G401.6 (cell line): Measurements from ENCODE around the gene HAS3.

Experiments
- FAIRE-seq: peaks from 2 replicates; lab custom pipeline; 2012; peaks lifted over from hg19 to GRCh38; lab: Jason Lieb, UNC

The HAS3 gene

DNA sequence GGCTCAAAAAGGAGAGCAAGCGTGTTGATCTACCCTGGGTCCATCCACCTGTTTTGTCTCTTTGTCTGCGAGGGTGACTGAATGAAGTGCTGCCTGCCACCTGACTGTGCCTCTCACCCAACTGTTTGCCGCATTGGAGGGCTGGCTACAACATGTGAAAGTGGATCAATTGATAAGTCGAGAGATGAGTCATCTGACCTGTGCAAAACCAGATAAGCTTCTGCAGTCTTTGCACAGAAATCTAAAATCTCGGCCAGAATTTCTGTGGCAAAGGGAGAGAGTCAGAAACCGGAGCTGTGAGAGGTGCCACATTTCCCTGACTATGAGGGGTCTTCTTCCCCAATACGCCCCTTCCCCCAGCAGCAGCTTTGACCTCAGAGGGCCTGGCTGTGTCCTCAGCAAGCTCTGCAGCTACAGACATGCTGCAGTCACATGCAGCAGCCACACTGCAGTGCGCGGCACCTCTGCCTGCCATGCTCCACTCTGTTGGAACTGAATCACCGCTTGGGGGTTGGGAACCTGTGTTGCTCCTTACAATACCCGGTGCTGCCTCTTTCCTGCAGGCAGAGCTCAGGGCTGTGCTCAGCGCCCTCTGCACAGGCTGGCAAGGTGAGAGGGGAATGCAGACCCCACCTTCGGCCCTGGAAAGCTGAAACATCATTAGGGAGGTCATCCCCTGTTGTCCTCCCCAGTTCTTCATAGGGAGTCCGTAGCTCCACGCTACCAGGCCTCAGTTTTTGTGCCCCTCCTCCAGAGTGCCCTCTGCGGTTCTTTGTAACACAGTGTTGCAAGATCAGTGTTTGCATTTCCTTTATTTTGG lies 16.2 kb upstream of the HAS3 start:
- FAIRE-seq = no peak

DNA sequence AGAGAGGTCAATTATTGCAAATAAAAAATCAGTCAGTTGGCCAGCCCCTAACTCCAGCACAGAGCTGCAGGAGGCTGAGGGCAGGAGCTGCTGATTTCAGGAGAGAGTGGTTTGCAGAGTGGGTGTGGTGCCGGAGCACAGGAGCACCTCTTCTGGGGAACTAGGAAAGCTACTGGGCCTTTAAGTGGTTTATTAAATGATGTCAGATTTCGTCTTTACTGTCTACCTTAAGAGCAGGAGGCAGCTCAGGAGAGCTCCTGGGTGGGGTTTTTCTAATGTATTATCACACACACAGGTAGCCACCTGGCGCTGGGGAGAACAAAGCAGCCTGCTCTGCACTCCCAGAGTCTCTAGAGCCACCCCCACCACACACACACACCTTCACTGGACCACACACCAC lies 11.5 kb upstream of the HAS3 start:
- no peak for FAIRE-seq

DNA sequence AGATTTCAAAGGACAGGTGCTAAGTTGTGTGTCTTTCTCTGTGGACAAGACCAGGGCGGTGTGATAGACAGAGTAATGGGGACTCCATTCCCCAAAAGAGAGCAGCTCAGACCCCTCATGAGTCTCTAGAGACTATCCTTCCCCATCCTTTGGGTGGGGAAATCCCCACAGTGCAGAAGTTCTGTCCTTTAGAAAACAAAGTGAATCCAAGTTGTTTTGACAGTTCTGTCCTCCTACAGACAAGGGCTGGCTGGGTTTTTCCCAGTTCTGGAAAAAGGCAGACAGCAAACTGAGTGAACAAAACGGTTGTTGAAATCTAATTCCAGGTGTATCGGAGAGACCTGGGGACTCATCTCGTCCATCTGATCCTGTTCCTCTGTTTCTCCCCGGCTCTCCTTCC lies 11.0 kb upstream of the HAS3 start:
- no peak for FAIRE-seq

DNA sequence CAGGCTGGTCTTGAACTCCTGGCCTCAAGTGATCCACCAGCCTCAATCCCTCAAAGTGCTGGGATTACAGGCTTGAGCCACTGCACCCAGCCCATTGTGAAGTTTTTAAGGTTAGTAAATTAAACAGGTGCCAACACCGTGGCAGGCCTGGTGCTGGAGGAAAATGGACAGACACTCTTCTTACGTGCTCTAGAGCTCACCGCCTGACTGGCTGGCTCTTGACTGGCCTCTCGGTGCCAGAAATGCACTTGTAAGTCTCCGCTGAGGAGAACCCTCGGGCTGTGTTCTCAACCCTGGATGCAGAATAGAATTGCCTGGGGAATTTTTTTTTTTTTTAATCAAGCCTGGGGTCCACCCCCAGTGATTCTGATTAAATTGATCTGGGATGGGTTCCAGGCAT lies 10.3 kb upstream of the HAS3 start:
- FAIRE-seq = no peak

DNA sequence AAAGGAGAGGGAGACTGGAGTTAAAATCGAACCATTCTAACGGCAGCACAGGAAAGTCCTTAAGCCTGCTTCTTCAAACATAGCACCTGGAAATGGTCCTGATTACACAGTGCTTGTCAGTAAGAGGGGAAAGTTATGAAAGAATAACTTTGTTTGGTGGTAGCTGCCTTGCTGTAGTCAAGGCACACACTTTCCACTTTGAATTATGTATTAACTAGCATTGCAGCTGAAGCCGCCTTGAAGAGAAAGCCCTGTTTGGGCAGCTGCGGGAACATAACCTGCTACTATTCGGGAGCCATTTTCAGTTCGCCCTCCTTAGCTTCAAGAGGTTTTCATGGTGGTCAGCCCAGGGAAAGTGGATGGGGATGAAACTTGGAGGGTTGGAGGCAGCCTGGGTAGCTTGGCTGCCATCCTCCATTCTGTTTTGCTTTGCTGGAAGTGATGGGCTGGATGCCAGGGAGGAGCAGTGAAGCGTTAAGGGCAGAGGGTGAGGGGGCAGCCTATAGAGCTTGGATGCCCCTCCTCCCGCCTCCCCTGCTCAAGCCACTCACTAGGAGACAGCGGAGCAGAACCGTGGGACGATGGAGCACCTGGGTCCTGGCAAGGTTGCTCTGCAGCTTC lies 5.3 kb upstream of the HAS3 start:
- FAIRE-seq = no peak

DNA sequence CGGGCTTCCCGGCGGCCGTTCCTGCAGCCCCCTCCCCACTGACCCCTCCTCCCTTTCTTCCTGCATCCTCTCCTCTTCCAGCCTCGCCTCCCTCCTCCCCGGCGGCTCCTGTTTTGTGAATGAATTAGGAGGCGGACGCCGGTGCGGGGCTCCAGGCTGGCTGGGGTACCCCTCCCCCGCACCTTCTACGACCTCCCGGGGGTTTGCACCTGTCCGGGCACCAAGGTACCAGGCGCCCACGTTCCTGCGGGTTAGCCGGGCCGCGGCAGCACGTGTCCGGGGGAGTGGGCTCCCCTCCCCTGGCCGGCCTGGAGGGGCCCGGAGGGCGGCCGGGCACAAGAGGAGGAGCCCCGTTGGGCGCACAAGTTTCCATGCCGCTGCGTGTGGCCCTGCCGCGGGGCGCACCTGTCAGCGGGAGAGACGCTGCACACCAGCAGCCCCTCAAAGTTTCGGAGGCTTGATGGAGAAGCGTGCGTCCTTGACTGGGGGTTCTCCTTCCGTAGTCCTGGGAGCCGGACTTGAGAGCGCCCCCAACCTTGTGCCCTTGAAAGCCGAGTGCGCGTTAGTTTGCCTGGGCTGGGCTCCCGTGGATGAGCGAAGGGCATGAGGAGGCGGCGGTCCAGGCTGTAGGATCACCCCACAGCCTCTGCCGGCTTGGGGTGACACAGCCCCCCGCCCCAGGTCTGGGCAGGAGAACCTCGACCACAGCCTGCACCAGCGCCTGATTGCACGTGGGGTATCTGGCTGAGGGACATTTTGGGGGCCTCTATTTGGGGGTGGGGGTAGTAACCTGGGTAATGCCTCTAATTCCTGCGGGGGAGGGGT lies 1.2 kb downstream of the HAS3 start:
- no peak for FAIRE-seq

DNA sequence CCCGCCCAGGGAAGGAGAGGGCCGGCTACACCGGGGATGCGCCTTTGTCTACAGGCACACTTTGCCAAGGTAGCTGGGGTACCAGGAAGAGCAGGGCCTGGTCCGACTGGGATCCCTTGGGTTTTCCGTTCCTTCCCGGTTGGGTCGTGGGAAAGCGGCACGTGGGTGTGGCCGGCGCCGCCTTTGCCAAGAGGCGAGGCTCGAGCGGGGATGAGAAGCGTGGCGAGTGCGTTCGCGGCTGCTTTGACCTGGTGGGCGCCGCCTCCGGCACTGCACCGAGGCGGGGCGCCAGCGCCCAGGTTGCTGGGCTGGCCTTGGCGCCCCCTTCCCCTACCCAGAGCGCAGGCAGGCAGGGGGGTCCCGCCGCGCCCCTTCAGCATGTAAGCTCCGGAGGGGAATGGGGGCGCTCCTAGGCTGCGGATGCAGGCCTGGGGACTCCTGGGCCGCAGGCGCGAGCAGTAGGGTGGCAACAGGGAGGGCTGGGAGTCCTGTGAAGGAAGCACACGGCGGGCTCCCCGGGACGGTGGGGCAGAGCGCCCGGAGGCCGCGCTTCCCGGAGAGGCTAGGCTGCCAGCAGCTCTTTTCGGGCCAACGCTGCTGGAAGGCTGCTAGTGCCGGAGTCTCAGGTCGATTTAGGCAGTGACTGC lies 2.0 kb downstream of the HAS3 start:
- FAIRE-seq = no peak

DNA sequence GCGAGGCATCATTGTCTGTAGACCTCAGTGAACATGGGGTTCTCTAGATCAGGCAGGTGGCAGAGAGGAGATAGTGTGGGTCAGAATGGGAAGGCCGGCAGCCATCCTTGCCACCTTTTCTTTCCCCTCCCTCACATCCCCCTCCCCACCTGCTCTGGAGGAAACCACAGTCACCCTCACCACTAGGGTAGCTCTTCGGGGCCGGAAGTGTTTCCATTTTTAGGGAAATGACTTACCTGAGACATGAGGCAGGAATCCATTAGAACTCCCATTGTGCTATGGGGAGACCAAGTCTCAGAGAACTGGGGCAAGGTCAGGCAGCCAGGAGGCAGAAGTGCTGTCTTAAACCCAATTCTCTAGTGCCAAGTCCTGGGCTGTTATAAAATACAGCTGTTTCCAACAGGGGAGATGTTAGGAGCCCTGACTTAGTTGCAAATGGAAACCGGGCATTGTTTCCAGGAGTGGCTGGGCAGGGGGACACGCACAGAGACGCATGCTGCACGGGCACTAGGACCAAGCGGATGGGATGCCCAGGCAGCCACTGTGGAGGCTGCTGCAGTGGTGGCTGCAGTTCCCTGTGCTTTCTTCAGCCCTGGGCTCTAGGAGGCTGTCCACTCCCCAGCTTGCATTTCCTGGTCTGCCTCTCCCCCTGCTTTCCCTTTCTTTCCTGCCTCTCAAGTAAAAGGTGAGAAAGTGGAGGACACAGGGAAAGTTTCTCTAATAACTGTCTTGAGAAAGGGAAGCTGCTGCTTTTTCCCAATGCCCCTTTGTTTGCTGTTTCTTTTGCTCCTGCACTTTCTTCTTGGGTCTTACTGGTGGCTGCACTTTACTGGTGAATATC lies 2.8 kb downstream of the HAS3 start:
- FAIRE-seq = no peak

DNA sequence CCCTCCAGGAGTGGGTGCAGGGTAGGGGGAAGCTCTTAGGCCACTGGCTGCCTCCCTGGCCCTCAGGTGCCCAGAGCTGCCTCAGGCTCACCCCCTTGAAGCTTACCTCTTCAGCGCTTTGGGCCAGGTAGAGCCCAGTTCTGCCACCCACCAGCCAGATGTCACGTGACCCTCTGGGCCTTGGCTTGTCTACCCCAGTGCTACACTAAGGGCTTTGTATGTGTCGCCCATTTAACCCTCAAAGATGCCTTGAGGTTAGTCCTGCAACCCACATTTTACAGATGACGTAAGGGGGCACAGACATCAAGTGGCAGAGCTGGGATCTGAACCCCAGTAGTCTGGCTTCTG lies 3.4 kb downstream of the HAS3 start:
- FAIRE-seq = no peak

DNA sequence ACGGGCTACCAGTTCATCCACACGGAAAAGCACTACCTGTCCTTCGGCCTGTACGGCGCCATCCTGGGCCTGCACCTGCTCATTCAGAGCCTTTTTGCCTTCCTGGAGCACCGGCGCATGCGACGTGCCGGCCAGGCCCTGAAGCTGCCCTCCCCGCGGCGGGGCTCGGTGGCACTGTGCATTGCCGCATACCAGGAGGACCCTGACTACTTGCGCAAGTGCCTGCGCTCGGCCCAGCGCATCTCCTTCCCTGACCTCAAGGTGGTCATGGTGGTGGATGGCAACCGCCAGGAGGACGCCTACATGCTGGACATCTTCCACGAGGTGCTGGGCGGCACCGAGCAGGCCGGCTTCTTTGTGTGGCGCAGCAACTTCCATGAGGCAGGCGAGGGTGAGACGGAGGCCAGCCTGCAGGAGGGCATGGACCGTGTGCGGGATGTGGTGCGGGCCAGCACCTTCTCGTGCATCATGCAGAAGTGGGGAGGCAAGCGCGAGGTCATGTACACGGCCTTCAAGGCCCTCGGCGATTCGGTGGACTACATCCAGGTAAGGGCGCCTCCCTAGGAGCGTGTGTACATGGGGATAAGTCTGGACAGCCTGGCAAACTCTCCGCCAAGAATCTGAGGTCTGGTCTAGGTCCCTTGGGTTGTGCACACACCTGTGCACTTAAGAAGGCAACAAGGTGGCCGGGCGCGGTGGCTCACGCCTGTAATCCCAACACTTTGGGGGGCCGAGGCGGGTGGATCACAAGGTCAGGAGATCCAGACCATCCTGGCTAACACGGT lies 4.2 kb downstream of the HAS3 start:
- FAIRE-seq = no peak

DNA sequence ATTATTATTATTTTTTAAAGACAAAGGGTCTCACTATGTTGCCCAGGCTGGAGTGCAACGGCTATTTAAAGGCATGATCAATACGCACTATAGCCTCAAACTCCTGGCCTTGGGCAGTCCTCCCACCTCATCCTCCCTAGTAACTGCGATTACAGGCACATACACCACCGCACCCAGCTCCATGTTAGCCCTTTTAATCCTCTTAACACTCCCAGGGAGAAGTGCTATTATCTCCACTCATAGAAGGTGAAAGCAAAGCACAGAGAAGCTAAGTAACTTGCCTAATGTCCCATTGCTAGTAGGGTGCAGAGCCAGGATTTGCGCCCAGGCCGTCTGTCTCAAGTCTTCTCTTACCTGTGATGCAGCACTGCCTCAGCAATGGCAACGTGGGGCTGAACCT lies 5.0 kb downstream of the HAS3 start:
- FAIRE-seq = no peak

DNA sequence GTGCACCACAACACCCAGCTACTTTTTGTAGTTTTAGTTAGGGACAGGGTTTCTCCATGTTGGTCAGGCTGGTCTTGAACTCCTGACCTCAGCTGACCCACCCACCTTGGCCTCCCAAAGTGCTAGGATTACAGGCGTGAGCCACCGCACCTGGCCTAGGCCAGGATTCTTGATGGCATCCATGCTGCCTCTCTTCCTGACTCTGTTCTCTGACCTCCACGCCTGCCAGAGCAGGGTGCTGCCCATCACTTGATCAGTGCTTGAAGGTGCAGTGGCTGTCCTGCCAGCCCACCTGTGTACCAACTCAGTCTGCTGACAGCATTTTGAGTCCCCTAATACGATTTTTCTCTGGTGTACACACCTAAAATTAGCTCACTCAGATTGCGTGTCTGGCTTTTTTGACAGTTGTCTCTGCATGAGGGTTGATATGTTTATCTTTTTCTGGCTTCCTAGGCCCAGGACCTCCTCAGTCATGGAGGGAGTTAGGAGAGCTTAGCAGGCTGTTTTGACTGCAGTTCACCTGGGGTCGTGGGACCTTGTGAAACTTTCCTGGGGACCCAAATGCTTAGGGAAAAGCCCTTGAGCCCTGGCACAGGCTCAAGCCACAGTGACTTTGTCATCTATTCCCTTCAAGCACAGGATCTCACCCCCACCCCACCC lies 5.9 kb downstream of the HAS3 start:
- no peak for FAIRE-seq

DNA sequence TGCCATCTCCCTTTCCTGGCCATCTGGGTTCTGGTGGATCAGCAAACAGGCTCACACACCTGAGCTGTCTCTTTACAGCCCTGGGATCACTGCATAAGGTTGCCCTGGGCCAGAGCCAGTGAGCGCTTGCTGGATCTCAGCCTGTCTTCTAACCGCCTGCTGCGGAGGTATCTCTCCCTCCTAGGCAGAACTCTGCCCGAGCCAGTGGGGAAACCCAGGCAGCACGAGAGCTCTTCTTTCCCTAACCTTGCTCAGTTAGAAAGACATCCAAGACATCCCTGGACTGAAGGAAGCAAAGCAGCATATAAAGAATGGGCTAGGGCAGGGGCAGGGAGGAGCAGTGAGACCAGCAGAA lies 6.4 kb downstream of the HAS3 start:
- FAIRE-seq = no peak

DNA sequence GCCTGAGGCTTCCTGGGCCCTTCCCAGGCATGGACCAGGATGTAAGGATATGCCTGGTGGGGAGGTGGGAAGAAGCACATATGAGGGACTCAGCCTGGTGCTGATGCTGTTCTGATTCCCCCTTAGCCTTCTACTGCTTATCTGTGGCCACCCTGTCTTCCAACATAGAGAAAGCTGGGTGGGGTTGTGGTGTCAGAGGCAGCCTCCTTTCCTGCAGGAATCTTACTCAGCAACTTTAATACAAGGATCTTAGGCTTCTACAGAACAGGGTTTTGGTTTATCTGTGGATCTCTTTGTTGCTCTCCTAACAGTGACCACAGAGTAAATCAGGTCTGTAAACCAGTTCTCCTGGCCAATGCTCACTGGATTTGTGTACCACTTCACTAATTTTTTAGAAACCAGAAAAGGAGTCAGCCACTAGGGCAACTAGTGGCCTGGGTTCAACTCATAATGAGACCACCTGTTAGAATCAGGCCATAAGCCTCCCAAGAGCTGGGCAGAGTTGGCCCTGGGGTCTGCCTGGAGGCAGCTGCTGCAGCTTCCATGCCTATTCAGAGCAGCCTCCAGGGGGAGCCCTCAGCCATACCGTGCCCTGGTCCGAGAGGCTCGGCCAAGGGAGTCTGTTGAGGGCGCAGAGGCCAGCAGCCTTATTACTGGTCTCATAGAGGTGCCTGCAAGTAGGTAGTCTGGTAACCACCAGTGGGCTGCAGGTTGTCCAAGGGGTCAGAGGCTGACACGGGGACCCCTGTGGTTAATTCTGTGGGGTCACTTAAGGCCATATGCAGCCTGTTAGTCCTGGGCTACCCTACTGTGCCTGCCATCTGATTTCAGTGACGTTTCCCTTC lies 7.1 kb downstream of the HAS3 start:
- FAIRE-seq = no peak

DNA sequence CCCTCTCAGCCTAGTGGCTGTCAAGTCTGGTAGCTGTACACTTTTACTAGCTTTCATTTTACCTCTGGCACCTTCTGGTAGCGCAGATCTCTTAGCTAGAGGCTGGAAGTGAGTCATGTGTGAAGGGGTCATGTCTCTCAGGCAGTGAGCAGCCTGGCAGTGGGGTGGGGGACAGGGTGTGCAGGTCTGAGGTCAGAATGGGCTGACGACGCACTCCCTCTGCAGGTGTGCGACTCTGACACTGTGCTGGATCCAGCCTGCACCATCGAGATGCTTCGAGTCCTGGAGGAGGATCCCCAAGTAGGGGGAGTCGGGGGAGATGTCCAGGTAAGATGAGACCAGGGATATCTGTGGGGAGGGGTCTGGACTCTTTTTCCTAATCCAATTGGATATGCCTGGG lies 7.8 kb downstream of the HAS3 start:
- no peak for FAIRE-seq

DNA sequence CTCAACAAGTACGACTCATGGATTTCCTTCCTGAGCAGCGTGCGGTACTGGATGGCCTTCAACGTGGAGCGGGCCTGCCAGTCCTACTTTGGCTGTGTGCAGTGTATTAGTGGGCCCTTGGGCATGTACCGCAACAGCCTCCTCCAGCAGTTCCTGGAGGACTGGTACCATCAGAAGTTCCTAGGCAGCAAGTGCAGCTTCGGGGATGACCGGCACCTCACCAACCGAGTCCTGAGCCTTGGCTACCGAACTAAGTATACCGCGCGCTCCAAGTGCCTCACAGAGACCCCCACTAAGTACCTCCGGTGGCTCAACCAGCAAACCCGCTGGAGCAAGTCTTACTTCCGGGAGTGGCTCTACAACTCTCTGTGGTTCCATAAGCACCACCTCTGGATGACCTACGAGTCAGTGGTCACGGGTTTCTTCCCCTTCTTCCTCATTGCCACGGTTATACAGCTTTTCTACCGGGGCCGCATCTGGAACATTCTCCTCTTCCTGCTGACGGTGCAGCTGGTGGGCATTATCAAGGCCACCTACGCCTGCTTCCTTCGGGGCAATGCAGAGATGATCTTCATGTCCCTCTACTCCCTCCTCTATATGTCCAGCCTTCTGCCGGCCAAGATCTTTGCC lies 9.0 kb downstream of the HAS3 start:
- no peak for FAIRE-seq

DNA sequence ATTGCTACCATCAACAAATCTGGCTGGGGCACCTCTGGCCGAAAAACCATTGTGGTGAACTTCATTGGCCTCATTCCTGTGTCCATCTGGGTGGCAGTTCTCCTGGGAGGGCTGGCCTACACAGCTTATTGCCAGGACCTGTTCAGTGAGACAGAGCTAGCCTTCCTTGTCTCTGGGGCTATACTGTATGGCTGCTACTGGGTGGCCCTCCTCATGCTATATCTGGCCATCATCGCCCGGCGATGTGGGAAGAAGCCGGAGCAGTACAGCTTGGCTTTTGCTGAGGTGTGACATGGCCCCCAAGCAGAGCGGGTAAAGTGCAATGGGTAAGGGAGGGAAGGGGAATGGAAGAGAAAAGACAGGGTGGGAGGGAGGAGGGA lies 9.5 kb downstream of the HAS3 start:
- no peak for FAIRE-seq

DNA sequence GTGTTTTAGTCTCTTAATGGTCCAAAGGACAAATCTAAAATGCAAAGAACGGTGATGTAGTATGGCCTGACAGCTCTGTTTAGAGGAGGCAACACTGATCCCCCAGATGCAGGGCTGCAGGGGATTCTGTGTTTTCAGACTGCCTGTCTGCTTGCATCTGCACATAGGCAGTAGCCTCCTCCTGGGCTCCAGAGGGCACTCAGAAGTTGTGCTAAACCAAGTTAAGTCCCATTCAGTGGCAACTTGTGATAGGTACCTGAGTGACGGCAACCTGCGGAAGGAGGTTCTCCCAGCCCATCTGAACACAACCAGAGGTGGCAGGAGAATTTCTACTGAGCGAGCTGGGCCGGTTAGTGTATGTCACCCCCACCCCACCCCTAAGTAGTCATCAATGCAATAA lies 9.9 kb downstream of the HAS3 start:
- FAIRE-seq = no peak

DNA sequence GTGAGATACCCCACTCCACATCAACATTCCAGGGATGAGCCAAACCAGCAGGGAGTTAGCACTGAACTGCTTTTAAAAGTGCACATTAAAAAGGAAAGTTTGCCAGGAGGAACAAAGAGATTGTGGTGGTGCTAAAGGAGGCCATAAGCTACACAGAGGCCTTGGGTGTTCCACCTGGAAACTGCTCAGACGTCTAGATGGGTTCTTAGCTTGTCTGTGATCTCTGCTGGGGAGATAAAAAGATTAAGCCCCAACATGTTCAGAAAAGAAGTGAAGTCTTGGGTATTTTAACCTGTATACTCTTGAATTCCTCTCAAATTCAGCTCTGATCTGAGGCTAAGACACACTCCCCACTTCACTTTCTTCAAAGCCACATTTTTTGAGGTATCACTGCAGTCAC lies 10.4 kb downstream of the HAS3 start:
- FAIRE-seq = no peak
